Central memory CD8-positive, alpha-beta T cell (primary cell): ENCODE measurements around the gene ZNF768.
"Not testable (repeated sequence)": the region's sequence is repeated elsewhere in the genome, so short reads cannot be mapped to it uniquely, and the experiment has no call there.

Experiments used
- ATAC-seq: fragments of 150-1000 bp; cut with Tn5 transposase; replicated peaks from 2 replicates; pipeline ENCODE4 v1.10.0; 2022; ENCODE audit warnings: mild to moderate bottlenecking, moderate FRiP score, moderate number of reproducible peaks; ENCODE audit not compliant: poor library complexity, severe bottlenecking; ENCODE audit errors: extremely low read depth
- DNase-seq, 2 donors: peaks; one replicate each; pipeline ENCODE4 v3.0.0; 2021; ENCODE audit warnings: low spot score in 2 of 2
- H3K27ac Mint-ChIP-seq: one replicate; pipeline ENCODE4 v1.8.0; 2022; ENCODE audit warnings: low read depth, mild to moderate bottlenecking, moderate library complexity, mixed read lengths
- H3K27me3 Mint-ChIP-seq: one replicate; pipeline ENCODE4 v1.8.0; 2022; ENCODE audit warnings: mixed read lengths
- H3K36me3 Mint-ChIP-seq: one replicate; pipeline ENCODE4 v1.8.0; 2022; ENCODE audit warnings: mild to moderate bottlenecking, moderate library complexity, mixed read lengths; ENCODE audit not compliant: insufficient read depth
- H3K4me1 Mint-ChIP-seq: one replicate; pipeline ENCODE4 v1.8.0; 2022; ENCODE audit warnings: mixed read lengths
- H3K4me3 Mint-ChIP-seq: one replicate; pipeline ENCODE4 v1.8.0; 2022; ENCODE audit warnings: mild to moderate bottlenecking, moderate library complexity, mixed read lengths
- H3K9me3 Mint-ChIP-seq: one replicate; pipeline ENCODE4 v1.8.0; 2022; ENCODE audit warnings: mixed read lengths

The ZNF768 gene

DNA sequence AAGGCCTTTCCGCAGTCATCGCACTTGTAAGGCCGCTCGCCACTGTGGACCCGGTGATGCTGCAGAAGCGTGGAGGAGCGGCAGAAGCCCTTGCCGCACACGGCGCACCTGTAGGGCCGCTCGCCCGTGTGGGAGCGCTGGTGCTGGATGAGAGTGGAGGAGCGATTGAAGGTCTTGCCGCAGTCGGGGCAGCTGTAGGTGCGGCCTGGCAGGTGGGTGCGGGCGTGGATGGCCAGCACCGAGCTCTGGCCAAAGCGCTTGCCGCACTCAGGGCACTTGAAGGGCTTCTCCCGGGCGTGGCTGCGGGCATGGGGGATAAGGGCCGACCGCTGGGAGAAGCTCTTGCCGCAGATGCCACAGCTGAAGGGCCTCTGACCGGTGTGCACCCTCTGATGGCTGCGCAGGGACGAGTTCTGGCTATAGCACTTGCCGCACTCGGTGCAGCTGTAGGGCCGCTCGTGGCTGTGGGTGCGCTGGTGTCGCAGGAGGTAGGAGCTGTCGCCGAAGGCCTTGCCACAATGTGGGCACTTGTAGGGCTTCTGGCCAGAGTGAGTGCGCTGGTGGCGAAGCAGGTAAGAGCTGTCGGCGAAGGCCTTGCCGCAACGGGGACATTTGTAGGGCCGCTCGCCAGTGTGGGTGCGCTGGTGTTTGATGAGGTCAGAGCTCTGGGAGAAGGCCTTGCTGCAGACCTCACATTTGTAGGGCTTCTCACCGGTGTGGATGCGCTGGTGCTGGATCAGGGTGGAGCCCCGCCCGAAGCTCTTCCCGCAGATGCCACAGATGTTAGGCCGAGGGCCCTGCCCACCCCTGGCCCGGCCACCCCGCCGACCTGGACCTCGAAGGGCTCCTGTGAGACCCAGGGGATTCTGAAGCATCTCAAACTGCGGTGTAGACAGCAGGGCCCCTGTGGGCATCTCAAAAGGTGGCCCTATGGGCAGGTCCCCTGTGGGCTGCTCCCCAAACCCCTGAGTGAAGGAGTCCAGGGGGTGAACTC lies 1.5 kb downstream of the ZNF768 start:
- Mint-ChIP-seq H3K4me3 (no peak overlapping the region), H3K9me3 (no peaks in the 10 kb centered on the region), H3K36me3 (peaks cover 43% of the 10 kb centered on the region), H3K27ac (peak overlapping the region; percentile 38), H3K27me3 (no peaks in the 10 kb centered on the region), H3K4me1 (peaks cover 25% of the 10 kb centered on the region)
- ATAC-seq (no peak), DNase-seq (no peak)

DNA sequence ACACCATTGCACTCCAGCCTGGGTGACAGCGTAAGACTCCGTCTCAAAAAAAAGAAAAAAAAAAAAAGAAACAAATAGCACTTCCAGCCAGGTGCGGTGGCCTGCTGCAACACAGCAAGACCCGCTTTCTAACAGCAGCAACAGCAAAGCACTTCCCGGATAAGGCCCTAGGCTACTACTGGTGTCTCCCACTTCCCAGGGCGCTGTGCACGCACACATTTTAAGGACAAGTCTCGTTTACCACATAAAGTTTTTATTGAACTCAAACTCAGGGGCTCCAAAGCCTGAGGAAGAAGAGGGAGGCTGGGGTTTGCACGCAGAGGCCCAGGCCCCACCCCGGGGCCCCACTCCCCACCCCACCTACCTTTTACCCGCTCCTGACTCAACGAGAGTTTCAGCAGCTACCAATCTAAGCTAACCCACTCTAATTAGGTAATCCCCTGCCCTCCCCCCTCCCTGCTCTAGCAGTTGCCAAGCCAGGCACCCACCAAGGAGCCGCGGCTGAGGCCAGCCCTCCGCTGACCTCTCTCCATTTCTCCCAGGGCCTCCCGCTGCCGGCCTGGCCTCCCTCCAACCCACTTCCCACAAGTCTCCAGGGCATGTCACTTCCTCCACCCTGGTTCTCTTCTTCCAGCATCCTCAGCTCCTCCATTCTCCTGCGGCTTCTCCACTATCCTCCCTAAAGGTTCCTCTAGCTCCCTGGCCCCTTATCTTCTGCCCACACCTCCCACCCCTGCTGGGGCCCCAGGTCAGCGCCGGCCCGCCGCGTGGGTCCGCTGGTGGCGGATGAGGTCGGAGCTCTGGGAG lies 2.4 kb downstream of the ZNF768 start:
- no peak for DNase-seq
- Mint-ChIP-seq H3K4me3 (no peak overlapping the region), H3K27me3 (no peaks in the 10 kb centered on the region), H3K4me1 (peaks cover 33% of the 10 kb centered on the region), H3K27ac (peak overlapping the region; percentile 38), H3K9me3 (no peaks in the 10 kb centered on the region), H3K36me3 (peaks cover 52% of the 10 kb centered on the region)
- no peak for ATAC-seq

DNA sequence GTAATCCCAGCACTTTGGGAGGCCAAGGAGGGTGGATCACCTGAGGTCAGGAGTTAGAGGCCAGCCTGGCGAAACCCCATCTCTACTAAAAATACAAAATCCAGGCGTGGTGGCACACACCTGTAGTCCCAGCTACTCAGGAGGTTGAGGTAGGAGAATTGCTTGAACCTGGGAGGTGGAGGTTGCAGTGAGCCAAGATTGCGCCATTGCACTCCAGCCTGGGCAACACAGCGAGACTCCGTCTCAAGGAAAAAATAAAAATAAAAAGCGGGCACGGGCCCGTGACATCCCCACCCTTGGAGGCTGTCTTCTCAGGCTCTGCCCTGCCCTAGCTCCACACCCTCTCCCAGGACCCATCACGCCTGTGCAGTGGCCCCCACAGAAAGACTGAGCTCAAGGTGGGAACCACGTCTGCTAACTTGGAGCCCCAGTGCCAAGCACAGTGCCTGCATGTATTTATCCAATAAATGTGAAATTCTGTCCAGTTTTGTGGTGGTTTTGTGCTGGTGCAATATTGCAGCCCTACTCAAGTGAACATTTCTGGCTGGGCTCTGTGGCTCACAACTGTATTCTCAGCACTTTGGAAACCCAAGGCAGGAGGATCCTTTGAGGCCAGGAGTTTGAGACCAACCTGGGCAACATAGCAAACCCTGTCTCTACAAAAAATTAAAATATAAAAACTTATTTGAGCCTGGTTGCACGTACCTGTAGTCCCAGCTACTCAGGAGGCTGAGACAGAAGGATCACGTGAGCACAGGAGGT lies 3.5 kb downstream of the ZNF768 start:
- not testable (repeated sequence) for H3K27me3 Mint-ChIP-seq, H3K4me3 Mint-ChIP-seq, ATAC-seq, DNase-seq, H3K9me3 Mint-ChIP-seq
- Mint-ChIP-seq H3K4me1 (peaks cover 27% of the 10 kb centered on the region), H3K36me3 (peaks cover 62% of the 10 kb centered on the region), H3K27ac (peak overlapping the region; percentile 12)

DNA sequence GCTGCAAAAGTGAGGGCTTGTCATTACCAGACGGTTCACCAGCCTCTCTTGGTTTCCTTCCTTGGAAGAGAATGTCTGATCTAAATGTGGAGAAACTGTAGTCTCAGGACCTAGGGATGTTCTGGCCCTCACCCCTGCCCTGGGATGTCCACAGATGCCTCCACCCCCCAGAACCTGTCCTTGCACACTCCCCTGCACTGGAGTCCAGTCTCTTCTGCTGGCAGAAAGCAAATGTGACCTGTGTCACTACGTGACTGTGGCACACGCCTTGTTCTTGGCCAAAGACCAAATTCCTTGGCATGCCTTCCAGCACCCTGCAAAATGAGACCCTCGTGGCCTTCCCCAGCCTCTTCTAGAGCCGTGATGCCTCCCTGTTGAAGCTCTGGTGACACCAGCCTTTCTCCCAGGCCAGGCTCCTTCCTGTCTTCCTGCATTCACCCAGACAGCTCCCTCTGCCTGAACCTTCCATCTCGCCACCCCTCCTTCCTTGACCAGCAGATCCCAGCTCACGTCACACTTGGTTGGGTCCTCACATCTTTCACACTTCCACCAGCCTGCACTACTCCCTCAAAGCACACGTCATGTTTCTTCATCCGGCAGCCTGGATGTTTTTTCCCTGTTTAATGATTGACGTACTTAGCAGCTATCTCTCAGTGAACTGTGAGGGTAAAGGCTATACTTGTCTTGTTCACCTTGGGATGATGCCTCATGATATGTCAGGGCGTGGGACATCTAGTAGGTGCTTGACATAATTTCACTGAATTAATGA lies 4.3 kb downstream of the ZNF768 start:
- no peak for DNase-seq
- Mint-ChIP-seq H3K9me3 (no peaks in the 10 kb centered on the region), H3K36me3 (peaks cover 65% of the 10 kb centered on the region), H3K4me1 (peaks cover 20% of the 10 kb centered on the region), H3K27ac (peak overlapping the region; percentile 12), H3K4me3 (peak overlapping the region; percentile 2), H3K27me3 (no peaks in the 10 kb centered on the region)
- no peak for ATAC-seq

DNA sequence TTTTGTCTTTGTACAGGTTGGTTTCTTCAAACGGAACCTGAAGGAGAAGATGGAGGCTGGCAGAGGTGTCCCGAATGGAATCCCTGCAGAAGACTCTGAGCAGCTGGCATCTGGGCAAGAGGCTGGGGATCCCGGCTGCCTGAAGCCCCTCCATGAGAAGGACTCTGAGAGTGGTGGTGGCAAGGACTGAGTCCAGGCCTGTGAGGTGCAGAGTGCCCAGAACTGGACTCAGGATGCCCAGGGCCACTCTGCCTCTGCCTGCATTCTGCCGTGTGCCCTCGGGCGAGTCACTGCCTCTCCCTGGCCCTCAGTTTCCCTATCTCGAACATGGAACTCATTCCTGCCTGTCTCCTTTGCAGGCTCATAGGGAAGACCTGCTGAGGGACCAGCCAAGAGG lies 4.9 kb downstream of the ZNF768 start:
- no peak overlapping the region for H3K4me3 Mint-ChIP-seq
- peaks cover 23% of the 10 kb centered on the region for H3K4me1 Mint-ChIP-seq
- ATAC-seq: no peak
- peaks cover 70% of the 10 kb centered on the region for H3K36me3 Mint-ChIP-seq
- H3K9me3 Mint-ChIP-seq: no peaks in the 10 kb centered on the region
- H3K27ac Mint-ChIP-seq: no peak overlapping the region
- DNase-seq: no peak
- no peaks in the 10 kb centered on the region for H3K27me3 Mint-ChIP-seq

DNA sequence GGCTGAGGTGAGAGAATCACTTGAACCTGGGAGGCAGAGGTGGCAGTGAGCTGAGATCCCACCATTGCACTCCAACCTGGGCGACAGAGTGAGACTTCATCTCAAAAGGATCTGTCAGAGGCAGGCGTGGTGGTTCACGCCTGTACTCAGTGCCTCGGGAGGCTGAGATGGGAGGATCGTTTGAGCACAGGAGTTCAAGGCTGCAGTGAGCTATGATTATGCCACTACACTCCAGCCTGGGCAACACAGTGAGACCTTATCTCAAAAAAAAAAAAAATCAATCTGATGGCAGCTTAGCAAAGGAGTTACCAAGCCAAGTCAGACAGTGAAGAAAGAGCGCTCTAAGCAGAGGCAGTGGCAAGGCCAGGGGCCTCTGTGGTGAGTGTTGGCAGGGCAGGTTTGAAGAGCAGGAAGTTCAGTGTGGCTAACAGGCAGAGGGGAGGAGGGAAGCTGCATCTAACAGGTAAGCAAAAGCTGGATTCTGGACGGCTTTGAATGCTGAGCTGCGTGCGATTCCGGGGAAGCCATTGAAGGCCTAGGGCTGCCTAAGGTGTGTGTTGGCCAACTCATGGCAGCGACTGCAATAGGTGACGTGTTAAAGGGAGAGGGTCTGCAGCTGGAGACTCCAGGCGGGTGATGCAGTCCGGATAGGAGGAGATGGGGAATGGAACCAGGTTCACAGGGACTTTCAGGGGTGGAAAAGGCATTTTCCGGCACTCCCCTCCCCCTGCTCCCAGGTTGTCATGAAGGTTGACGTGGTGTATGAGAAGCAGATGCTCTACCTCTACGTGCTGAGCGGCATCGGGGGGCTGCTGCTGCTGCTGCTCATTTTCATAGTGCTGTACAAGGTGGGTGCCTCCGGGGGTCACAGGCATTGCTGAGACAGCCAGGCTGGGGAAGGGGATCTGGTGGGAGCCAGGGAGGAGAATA lies 7.0 kb downstream of the ZNF768 start:
- Mint-ChIP-seq H3K27ac (peak overlapping the region; percentile 68), H3K4me3 (peak overlapping the region; percentile 6), H3K27me3 (no peaks in the 10 kb centered on the region), H3K9me3 (no peaks in the 10 kb centered on the region), H3K4me1 (peaks cover 29% of the 10 kb centered on the region), H3K36me3 (peaks cover 88% of the 10 kb centered on the region)
- no peak for DNase-seq
- ATAC-seq: no peak

DNA sequence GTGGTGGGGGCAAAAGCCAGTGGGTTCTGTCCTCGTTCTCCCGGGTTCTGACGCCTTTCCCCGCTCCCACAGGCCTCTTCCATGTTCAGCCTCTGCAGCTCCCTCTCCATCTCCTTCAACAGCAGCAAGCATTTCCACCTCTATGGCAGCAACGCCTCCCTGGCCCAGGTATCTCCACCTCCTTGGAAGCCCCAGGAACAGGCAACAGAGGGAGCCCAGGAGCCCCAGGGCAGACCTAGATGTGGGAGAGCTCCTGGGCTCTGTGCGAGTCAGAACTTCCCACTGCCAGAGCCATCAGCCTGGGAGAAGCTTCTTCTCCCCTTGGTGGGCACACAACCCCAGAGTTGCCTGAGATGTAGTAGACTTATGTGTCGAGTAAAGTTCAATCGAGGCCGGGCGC lies 7.8 kb downstream of the ZNF768 start:
- Mint-ChIP-seq H3K27ac (peak overlapping the region; percentile 73), H3K27me3 (no peaks in the 10 kb centered on the region), H3K4me1 (peaks cover 29% of the 10 kb centered on the region), H3K36me3 (peaks cover 92% of the 10 kb centered on the region), H3K9me3 (no peaks in the 10 kb centered on the region), H3K4me3 (no peak overlapping the region)
- DNase-seq (no peak), ATAC-seq (no peak)

DNA sequence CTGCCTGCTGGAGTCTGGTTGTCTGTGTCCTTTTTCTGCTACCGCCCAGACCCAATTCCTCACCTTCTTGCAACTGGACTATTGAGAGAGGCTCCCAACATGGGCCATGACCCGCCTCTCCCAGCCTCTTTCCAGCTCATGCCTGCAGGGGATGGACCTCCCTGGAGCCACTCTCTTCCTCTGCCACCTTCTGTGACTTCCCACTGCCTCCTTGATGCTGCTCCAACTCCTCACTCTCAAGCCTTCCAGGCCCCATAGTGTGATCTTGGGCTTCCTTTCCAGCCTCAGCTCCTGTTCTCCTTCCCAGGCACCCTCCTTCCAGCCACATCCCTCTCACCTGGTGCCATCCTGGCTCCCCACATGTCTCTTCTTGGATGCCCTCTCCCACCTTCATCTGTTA lies 11.1 kb downstream of the ZNF768 start:
- H3K27ac Mint-ChIP-seq: peak overlapping the region; percentile 45
- no peaks in the 10 kb centered on the region for H3K27me3 Mint-ChIP-seq
- H3K4me1 Mint-ChIP-seq: peaks cover 36% of the 10 kb centered on the region
- ATAC-seq (no peak), DNase-seq (no peak)
- no peak overlapping the region for H3K4me3 Mint-ChIP-seq
- peaks cover 97% of the 10 kb centered on the region for H3K36me3 Mint-ChIP-seq
- H3K9me3 Mint-ChIP-seq: no peaks in the 10 kb centered on the region

DNA sequence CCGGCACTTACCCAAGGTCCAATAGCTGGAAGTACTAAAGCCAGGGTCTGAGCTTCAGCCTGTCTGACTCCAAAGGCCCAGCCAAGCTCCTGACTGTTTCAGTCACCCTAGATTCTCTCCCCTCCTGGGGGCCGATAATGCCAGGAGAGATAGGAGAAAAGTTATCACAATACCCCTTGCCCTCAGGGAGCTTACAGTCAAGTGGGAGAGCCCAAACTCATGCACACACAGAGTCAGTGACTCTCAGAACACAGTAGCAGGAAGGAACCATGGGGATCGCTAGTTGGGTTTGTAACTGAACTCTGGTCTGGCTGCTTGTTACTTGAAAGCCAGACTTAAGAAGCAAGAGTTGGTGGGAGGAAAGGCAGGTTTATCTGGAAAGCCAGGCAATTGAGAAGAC lies 14.9 kb downstream of the ZNF768 start:
- H3K4me1 Mint-ChIP-seq: peaks cover 25% of the 10 kb centered on the region
- DNase-seq: no peak
- peaks cover 95% of the 10 kb centered on the region for H3K36me3 Mint-ChIP-seq
- H3K9me3 Mint-ChIP-seq: no peaks in the 10 kb centered on the region
- no peak overlapping the region for H3K4me3 Mint-ChIP-seq
- no peak overlapping the region for H3K27ac Mint-ChIP-seq
- ATAC-seq: no peak
- no peaks in the 10 kb centered on the region for H3K27me3 Mint-ChIP-seq

DNA sequence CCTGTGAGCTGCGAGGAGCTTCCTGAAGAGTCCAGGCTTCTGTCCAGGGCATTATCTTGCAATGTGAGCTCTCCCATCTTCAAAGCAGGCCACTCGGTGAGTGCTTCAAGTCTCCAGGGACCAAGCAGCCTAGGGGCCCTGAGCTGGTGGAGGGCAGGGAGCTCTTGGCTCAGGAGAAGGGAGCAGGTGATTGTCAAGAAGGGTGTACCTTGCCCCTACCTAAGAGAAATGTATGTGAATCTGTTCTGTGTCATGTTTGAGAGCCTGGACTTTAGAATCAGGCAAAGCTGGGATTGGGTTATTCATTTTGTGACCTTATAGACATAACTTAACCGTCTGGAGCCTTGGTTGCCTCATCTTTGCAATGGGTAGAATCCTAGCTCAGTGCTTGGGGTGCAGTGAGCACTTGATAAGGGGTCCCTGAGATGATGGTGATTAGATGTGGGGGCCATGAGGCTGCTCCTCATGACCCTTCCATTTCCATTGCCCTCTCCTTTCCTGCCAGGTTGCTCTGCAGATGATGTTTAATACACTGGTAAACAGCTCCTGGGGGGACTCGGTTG lies 15.9 kb downstream of the ZNF768 start:
- H3K9me3 Mint-ChIP-seq: no peaks in the 10 kb centered on the region
- peaks cover 94% of the 10 kb centered on the region for H3K36me3 Mint-ChIP-seq
- H3K4me3 Mint-ChIP-seq: no peak overlapping the region
- ATAC-seq: no peak
- peaks cover 19% of the 10 kb centered on the region for H3K4me1 Mint-ChIP-seq
- DNase-seq: no peak
- peak overlapping the region; percentile 38 for H3K27ac Mint-ChIP-seq
- no peaks in the 10 kb centered on the region for H3K27me3 Mint-ChIP-seq
